Gastrocnemius medialis (tissue), 4 donors: ENCODE results near the gene B9D2.

Experiments used
- CTCF ChIP-seq, 5 experiments: fragments of 450-650 bp in 3 of 5; fragments of 200-600 bp in 2 of 5; sonication (generic) in 2 of 5; IDR thresholded peaks in 4 of 5; conservative IDR thresholded peaks in 1 of 5; 1 replicate in 4 of 5; 2 replicates in 1 of 5; pipeline ENCODE4 v1.5.1; 2016 to 2019; ENCODE audit warnings: antibody characterized with exemption in 5 of 5, mild to moderate bottlenecking in 3 of 5, moderate library complexity in 3 of 5
- POLR2A ChIP-seq, 2 donors: fragments of 450-650 bp; IDR thresholded peaks; one replicate each; pipeline ENCODE4 v1.6.1; 2017; ENCODE audit warnings: antibody characterized with exemption in 2 of 2, mild to moderate bottlenecking in 2 of 2, moderate library complexity in 2 of 2

- TF ChIP-seq CTCF (IDR thresholded peaks at IDR 0.05 in 4 of 5, conservative IDR thresholded peaks at IDR 0.05 in 1 of 5) (no peak), POLR2A (IDR thresholded peaks at IDR 0.05) (no peak)
Observed at GRCh38 chr19:41376998-41377365, 13.0 kb upstream of the B9D2 start.
